ENCODE measurements around the gene FAM222B.
"Not testable (repeated sequence)": the region's sequence is repeated elsewhere in the genome, so short reads cannot be mapped to it uniquely, and the experiment has no call there.

FAM222B gene

DNA sequence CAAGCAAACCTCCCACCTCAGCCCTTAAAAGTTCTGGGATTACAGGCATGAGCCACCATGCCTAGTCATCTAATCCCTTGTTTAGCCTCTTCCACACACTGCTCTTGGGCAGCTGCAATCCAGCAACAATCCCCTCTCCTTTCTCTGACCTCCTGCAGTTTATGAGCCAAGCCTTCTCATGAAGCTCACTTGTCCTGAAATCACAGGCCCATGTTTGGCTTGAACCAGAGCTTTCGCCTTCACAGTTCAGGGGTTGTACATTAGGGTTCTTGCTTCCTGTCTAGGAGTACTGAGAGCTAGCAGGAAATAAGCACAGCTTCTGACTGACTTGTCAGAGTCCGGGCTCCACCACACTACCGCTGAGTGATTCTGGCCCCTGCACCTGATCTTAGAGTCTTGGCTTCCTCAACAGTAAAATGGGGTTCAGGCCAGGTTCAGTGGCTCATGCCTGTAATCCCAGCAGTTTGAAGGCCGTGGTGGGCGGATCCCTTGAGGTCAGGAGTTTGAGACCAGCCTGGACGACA is 28.5 kb upstream of the FAM222B start:
- in situ Hi-C loops (cut with HindIII; ENCODE audit: low sequenced_read_pairs), result no loop called here

DNA sequence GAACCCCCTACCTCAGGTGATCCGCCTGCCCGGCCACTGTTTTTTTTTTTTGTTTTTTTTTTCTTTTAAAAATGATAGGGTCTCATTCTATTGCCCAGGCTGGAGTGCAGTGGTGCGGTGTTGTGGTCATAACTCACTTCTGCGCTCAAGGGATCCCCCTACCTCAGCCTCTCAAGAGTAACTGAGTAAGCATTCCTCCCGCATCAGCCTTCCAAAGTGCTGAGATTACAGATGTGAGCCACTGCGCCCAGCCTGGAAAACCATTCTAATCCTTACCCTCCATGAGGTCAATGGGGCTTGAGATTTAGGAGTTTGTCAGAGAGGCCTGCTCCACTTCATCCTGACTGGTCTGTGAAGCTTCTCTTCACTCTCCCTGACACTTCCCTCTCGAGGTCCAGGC is 24.7 kb upstream of the FAM222B start:
- in situ Hi-C loops (cut with HindIII; ENCODE audit: low sequenced_read_pairs), result no loop called here

DNA sequence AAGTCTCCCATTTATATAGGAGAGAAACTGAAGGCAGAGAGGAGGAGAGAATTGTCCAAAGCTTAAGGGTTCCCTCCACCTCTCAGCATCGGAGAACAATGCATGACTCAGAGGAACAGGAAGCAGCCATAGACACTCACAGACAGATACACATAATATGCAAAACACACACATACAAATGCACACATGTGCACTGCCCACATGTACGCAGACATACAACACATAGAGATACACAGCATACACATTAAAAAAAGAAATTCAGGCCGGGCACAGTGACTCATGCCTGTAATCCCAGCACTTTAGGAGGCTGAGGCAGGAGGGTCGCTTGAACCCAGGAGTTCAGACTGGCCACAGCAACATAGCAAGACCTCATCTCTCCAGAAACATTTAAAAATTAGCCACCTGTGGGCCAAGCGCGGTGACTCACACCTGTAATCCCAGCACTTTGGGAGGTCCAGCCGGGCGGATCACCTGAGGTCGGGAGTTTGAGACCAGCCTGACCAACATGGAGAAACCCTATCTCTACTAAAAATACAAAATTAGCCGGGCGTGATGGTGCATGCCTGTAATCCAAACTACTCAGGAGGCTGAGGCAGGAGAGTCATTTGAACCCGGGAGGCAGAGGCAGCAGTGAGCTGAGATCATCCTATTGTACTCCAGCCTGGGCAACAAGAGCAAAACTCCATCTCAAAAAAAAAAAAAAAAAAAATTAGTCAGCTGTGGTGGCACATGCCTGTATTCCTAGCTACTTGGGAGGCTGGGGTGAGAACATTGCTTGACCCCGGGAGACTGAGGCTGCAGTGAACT is 23.6 kb upstream of the FAM222B start:
- in situ Hi-C loops (cut with HindIII; ENCODE audit: low sequenced_read_pairs), result no loop called here

DNA sequence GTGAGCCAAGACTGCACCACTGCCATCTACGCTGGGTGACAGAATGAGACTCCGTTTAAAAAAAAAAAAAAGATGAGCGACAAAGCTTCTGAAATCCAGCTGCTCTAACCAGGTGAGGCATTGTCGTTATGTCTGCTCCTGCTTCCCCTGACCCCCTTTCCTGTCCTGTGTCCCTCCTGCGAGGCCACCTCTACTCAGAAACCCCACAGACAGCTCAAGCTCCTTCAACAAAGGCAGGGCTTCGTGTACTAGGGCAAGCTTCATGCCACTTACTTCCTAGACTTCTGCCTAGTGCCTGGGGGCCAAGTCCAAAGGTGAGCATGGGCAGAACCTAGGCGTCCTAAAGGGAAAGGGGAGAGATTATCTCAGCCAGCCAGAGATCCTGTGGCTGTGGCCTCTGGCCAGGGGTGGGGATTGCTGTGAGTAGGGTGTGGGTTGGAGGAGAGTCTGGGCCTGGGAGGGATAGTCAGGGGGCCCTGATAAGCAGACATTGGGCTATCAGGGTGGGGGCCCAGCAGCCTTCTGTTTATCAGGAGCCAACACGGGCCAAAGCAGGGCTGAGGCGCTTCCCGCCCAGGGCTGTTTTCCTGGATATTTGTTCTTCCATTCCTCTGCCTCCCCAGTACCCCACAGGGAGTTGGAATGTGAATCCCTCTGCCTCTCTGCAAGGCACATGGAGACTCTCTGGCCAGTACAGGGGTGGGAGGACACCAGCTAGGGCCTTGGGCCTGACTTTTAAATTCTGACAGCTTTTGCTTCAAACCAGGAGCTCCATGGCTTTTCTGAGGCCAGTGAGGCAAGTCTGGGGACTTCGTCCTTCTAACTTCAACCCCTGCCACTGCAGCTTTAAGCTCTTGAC is 22.6 kb upstream of the FAM222B start:
- in situ Hi-C loops (cut with HindIII; ENCODE audit: low sequenced_read_pairs), result no loop called here

DNA sequence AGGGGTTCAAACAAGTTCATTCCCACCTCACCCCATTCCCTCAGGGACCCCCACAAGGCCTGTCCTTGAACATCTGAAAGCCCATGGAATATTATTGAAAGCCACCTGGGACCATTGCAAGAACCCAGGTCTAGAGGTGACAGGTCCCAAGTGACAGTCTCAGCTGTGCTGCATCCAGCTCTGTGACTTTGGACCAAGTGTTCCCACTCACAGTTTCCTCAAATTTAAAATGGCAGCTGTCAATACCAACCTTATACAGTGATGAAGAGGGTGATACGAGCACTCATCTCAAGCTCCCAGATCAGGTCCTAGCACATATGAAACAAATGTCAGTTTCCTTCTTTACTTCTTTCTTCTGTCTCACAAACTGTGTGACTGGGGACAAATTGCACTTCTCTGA is 21.4 kb upstream of the FAM222B start:
- in situ Hi-C loops (cut with HindIII; ENCODE audit: low sequenced_read_pairs), result no loop called here

DNA sequence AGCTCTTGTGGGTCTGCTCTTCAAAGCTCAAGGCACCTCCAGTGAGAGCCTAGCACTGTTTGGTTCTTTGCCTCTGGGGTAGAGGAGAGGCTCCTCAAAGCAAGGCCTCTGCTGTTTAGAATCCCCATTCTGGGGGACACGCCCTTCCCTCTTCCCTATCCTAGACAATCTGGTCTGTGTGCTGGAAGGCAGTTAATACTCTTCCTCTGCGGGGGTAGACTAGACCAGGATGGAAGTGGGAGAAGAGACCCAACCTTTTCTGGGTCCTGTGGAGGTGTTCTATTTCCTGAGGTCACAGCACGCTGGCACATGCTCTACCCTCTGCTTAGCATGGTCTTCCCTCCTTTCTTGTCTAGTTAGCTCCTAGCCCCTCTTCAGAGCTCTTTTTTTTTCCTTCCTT is 20.0 kb upstream of the FAM222B start:
- in situ Hi-C loops (cut with HindIII; ENCODE audit: low sequenced_read_pairs), result no loop called here

DNA sequence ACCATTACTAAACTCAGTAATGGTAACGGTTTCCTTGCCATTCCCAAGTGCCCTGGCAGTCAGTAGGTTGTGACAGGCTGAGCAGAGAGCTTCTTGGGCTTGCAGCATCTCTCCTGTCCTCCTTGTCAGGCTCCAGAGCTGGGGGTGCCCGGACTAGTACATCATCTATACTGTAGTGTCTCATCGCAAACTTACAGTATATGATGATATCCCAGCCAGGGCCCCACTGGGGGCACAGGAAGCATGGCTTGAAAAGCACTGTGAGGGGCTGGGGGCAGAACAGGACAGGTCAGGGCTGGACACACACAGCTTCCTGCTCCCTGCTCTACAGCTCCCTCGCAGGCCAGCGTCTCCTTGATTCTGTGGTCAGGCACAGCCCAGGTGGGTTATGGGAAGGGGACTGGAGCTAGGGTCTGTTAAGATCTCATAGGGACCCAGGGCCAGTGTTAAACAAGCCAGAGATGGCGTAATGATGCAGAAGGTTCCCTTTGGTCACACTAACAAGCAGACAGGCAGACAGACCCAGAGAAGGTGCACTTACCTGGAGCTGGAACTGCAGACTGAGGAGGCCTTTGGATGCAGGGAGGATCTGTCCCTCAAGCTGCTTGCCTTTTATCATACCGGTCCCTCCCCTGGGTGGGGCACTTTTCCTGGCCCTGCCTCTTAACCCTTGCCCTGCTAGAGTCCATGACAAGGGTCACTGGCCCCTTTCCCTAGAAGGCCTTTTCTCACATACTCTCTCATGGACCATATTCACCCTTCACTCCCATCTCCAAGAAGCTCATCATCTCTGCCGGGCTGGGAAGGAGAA is 19.0 kb upstream of the FAM222B start:
- in situ Hi-C loops (cut with HindIII; ENCODE audit: low sequenced_read_pairs), result no loop called here

DNA sequence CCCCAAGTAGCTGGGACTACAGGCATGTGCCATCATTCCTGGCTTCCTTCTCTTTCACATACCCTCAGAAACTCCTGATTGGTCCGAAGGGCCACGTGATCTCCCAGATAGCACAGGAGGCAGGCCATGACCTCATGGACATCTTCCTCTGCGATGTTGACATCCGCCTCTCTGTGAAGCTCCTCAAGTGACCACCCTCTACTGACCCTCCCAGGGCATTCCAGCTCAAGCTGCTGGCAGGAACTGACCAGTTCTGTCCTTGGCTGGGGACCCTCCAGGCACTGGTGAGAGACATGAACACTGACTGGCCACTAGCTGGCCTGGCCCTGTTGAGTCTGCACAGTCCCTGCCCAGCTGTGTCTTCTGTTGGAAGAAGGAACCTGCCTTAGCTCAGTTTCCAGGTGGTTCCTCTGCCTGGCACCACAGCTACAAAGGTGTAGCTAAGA is 17.8 kb upstream of the FAM222B start:
- in situ Hi-C loops (cut with HindIII; ENCODE audit: low sequenced_read_pairs), result no loop called here

DNA sequence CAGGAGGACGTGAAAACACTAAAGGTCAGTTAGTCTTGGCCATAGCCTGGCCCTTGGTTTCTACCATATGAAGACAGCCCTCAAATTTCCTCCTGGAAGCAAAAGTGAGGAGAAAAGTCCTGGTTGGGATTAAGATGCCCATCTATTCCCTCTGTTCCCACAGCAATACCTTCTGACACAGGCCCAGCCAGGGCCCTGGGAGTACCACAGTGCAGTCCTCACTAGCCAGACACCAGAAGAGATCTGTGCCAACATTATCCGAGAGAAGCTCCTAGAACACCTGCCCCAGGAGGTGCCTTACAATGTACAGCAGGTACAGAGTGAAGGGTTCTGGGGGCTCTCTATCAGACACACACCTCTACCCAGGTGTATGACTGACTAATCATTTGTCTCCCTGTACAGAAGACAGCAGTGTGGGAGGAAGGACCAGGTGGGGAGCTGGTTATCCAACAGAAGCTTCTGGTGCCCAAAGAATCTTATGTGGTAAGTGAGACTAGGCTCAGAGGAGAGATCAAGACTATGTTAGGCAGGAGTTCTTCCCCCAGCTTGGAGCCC is 16.3 kb upstream of the FAM222B start:
- in situ Hi-C loops (cut with HindIII; ENCODE audit: low sequenced_read_pairs), result no loop called here

DNA sequence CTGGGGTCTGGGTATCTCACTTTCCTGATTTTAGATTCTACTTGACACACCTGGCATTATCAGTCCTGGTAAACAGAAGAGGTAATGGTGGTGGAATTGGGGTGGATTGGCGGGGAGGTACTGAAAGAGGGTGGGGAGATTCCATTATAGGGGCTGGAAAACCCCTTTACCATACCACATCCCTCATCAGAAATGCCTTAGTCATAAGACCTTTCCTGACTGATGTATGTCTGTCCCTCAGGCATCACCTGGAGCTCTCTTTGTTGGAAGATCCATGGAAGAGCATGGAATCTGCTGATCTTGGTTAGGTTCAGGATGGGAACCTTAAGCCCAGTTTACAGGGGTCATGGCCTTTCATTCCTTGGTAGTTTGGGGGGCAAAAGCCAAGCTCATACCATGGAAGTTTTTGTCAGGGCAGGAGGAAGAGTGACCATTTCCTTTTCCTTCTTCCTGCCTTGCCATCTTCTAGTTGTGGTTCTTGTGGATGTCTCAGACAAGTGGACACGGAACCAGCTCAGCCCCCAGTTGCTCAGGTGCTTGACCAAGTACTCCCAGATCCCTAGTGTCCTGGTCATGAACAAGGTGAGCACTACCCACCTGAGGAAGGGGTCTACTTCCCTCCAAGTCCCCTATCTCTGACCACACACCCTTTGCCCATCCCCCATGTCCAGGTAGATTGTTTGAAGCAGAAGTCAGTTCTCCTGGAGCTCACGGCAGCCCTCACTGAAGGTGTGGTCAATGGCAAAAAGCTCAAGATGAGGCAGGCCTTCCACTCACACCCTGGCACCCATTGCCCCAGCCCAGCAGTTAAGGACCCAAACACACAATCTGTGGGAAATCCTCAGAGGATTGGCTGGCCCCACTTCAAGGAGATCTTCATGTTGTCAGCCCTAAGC is 15.6 kb upstream of the FAM222B start:
- in situ Hi-C loops (cut with HindIII; ENCODE audit: low sequenced_read_pairs), result no loop called here

DNA sequence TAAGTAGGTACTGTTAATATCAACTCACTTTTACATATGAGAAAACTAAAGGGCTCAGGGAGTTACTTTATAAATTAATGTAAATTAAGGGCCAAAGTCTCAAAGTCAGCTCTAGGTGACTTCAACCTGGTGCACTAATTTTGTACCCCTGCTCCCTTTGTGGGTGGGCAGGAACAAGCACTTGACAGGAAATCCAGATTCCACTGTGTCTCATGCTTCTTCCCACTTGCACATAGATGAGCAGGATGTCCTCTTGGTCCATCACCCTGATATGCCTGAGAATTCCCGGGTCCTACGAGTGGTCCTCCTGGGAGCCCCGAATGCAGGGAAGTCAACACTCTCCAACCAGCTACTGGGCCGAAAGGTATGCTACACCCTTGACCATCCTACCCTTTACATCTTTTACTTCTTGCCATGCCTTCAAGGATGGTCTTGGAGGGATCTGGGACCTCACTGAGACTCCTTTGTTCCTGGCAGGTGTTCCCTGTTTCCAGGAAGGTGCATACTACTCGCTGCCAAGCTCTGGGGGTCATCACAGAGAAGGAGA is 13.5 kb upstream of the FAM222B start:
- in situ Hi-C loops (cut with HindIII; ENCODE audit: low sequenced_read_pairs), result no loop called here

DNA sequence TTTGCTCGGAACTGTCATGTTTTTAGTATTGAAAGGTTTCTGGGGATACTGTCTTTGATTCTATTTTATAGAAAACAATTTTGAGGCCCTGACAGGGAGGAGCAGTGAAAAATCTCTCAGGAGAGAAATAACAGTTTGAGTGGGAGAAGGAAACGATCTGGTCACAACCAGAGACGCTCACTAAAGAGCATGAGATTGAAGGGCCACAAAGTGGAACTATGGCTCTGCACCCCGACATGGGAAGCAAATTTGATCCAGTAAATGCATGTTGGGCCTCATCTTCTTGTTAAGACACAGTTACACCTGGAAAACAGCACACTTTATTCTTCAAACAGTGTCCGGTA is 12.7 kb upstream of the FAM222B start:
- in situ Hi-C loops (cut with HindIII; ENCODE audit: low sequenced_read_pairs), result no loop called here

DNA sequence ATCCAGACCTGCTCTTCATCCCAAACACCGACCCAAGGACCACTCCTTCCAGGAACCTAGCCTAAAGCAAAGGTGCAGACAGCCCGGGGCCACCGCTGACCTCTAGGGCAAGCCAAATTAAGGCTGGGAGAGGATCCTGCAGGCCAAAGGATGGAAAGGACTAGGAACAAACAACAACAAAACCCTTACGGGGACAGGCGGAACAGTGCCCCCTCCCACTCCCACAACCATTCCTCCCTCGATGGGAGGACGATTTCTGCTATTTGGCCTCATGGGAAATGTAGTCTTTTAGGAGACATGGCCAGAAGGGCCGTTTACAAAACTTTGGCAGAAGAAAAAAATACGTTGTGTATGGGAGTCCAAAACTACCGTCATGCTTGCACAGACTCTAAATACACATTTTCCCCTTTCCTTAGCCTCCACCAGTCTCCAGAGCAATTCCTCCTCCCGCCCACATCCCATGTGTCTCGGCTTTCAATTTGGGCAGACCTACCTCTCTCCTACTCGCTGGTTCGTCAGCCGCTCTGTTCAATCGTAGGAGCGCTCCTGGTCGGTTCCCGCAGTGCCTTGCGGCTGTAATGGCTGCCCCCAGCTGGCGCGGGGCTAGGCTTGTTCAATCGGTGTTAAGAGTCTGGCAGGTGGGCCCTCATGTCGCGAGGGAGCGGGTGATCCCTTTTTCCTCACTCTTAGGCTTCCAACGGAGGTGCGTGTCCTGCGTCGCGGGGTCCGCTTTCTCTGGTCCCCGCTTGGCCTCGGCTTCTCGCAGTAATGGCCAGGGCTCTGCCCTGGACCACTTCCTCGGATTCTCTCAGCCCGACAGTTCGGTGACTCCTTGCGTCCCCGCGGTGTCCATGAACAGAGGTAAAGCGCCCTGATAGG is 12.1 kb upstream of the FAM222B start, which contains the start of gene ERAL1:
TSS of gene ERAL1 (plus strand) at position 560 of the 879 bp plus-strand sequence. CDS start at position 579, 19 bp downstream.
- in situ Hi-C loops (cut with HindIII; ENCODE audit: low sequenced_read_pairs), result no loop called here

DNA sequence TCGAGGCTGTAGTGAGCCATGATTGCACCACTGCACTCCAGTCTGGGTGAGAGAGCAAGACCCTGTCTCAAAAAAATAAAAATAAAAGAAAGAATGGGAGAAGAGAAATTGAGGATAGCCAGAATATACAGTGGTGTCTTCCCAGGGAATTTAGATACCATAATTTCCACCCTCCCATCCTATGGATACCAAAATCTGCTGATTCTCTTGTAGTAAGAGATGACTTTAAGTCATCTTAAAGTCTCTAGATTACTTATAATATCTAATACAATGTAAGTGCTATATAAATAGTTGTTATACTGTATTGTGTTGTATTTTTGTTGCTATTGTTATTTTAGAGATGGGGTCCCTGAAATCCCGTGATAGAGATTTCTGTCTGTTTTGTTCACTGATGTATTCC is 10.7 kb upstream of the FAM222B start:
- in situ Hi-C loops (cut with HindIII; ENCODE audit: low sequenced_read_pairs), result no loop called here

DNA sequence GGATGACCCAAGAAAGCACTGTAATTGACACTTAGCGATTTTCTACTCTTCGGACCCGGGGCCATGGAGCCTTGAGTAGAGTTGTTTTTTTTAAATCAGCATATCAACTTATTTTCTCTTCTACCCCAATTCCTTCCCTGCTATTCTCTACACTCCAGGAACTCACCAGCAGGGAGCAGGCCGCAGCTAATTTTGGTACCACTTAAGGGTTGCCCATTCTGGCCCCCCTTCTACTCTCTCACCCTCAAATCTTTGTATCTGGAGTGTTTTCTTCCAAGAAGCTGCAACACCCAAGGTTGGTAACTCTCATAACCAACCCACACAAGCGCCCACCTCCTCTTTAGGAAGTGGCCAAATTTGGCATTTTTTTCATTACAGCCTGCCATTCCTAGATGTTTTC is 6.7 kb upstream of the FAM222B start:
- in situ Hi-C loops (cut with HindIII; ENCODE audit: low sequenced_read_pairs), result no loop called here

DNA sequence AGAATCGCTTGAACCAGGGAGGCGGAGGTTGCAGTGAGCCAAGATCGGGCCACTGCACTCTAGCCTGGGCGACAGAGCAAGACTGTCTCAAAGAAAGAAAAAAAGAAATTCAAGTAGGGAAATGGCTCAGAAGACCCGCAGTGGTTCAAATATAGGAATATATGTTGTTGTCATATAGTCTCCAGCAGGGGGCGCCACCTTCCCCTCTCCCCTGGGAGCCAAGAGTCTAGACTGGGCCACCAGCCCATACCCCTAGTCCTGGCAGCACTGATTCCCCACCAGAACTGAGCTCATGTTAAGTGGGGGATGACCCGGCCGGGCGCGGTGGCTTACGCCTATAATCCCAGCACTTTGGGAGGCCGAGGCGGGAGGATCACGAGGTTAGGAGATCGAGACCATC is 6.1 kb upstream of the FAM222B start:
- in situ Hi-C loops (cut with HindIII; ENCODE audit: low sequenced_read_pairs), result not testable (repeated sequence)

DNA sequence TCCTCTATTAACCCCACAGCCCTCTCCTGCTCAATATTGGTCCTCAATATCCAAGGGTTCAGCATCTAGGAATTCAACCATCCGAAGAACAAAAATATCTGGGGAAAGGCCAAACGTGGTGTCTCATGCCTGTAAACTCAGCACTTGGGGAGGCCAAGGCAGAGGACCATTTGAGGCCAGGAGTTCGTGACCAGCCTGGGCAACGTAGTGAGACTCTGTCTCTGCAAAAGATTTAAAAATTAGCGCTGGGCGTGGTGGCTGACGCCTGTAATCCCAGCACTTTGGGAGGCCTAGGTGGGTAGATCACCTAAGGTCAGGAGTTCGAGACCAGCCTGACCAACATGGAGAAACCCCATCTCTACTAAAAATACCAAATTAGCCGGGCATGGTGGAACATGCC is 4.1 kb upstream of the FAM222B start:
- in situ Hi-C loops (cut with HindIII; ENCODE audit: low sequenced_read_pairs), result not testable (repeated sequence)

DNA sequence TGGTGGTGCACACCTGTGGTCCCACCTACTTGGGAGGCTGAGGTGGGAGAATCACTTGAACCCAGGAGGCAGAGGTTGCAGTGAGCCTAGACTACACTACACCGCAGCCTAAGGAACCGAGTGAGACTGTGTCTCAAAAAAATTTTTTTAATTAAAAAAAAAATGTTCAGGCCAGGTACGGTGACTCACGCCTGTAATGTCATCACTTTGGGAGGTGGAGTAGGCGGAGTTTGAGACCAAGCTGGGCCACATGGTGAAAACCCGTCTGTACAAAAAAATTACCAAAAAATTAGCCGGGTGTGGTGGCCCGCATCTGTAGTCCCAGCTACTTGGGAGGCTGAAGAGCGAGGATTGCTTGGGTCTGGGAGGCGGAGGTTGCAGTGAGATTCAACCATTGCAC is 3.6 kb upstream of the FAM222B start:
- in situ Hi-C loops (cut with HindIII; ENCODE audit: low sequenced_read_pairs), result no loop called here

DNA sequence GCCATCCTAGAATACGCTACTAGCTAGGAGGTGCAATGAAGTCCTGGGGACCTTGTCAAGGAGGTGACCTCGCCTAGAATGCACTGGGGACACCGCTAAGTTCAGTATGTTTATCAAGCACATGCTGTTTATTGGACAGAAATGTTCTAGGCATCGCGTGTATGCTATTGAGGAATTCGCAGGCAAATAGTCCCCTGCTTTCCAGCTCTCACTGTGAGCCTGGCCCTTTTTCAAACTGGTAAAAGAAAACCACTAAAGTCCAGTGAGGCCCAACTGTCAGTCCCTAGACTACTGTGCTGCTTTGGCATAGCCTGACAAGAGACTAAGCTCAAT is 1.2 kb upstream of the FAM222B start:
- in situ Hi-C loops (cut with HindIII; ENCODE audit: low sequenced_read_pairs), result no loop called here
